Stimulated activated CD8-positive, alpha-beta memory T cell treated with anti-CD3 and anti-CD28 coated beads, Interleukin-7, amount 100 ng/mL, for 4 hours (primary cell): ENCODE data around the gene PGA3.
"Not testable (repeated sequence)": the region's sequence is repeated elsewhere in the genome, so short reads cannot be mapped to it uniquely, and the experiment has no call there.

Source experiments
- DNase-seq, 2 donors: peaks; one replicate each; pipeline ENCODE4 v3.0.0-alpha.2; 2020; ENCODE audit warnings: low read depth in 2 of 2

The PGA3 gene

GRCh38 chr11:61207636-61208310, 4.5 kb downstream of the PGA3 start:
- not testable (repeated sequence) for DNase-seq

- not testable (repeated sequence) for DNase-seq
These were observed 7.3 kb downstream of the PGA3 start for GRCh38 chr11:61210629-61211028.

GRCh38 chr11:61211327-61211952, 8.1 kb downstream of the PGA3 start:
- not testable (repeated sequence) for DNase-seq

GRCh38 chr11:61212202-61212601, 8.9 kb downstream of the PGA3 start:
- not testable (repeated sequence) for DNase-seq

GRCh38 chr11:61213711-61214324, 10.5 kb downstream of the PGA3 start:
- not testable (repeated sequence) for DNase-seq

GRCh38 chr11:61218306-61218705, 15.0 kb downstream of the PGA3 start:
- DNase-seq: not testable (repeated sequence)

- not testable (repeated sequence) for DNase-seq
These were observed 15.7 kb downstream of the PGA3 start for GRCh38 chr11:61219016-61219415.

- DNase-seq: not testable (repeated sequence)
These were observed 18.7 kb downstream of the PGA3 start, which contains the start of gene PGA4 for GRCh38 chr11:61222047-61222446. TSS of gene PGA4 (plus strand) at chr11:61222347. CDS start at chr11:61222401, 54 bp downstream.

GRCh38 chr11:61222692-61223091, 19.4 kb downstream of the PGA3 start:
- DNase-seq: not testable (repeated sequence)

- DNase-seq: not testable (repeated sequence)
These were observed 23.3 kb downstream of the PGA3 start for GRCh38 chr11:61226457-61227137.

GRCh38 chr11:61229458-61229857, 26.1 kb downstream of the PGA3 start:
- not testable (repeated sequence) for DNase-seq

GRCh38 chr11:61231033-61231432, 27.7 kb downstream of the PGA3 start:
- not testable (repeated sequence) for DNase-seq

GRCh38 chr11:61231585-61231984, 28.3 kb downstream of the PGA3 start:
- not testable (repeated sequence) for DNase-seq

- not testable (repeated sequence) for DNase-seq
These were observed 29.3 kb downstream of the PGA3 start for GRCh38 chr11:61232548-61233145.

- not testable (repeated sequence) for DNase-seq
These were observed 33.8 kb downstream of the PGA3 start for GRCh38 chr11:61237130-61237529.

GRCh38 chr11:61240288-61240687, 37.0 kb downstream of the PGA3 start:
- not testable (repeated sequence) for DNase-seq

GRCh38 chr11:61240875-61241274, 37.6 kb downstream of the PGA3 start, which contains the start of gene PGA5:
TSS of gene PGA5 (plus strand) at chr11:61241175. CDS start at chr11:61241227, 52 bp downstream.
- DNase-seq: not testable (repeated sequence)

- not testable (repeated sequence) for DNase-seq
These were observed 38.2 kb downstream of the PGA3 start for GRCh38 chr11:61241526-61241925.

- not testable (repeated sequence) for DNase-seq
These were observed 42.1 kb downstream of the PGA3 start for GRCh38 chr11:61245284-61245964.

GRCh38 chr11:61248071-61248470, 44.8 kb downstream of the PGA3 start:
- DNase-seq: not testable (repeated sequence)

- not testable (repeated sequence) for DNase-seq
These were observed 45.9 kb downstream of the PGA3 start for GRCh38 chr11:61249201-61249600.
